Kidney (tissue), 14 donors: ENCODE data around the gene EHD1. TPM values are rescaled to one million over a fixed set of nuclear protein-coding genes. Genes with fewer than 3 reads are reported as not detected.
A peak's percentile ranks its signal among the peaks of the same experiment; 100 is the strongest.

ENCODE experiments used
- DNase-seq, 5 donors: peaks; one replicate each; pipeline ENCODE4 v3.0.0-alpha.2; 2013 to 2020
- FAIRE-seq: peaks from 2 replicates; lab custom pipeline; 2012; peaks lifted over from hg19 to GRCh38; lab: Jason Lieb, UNC
- H3K27ac ChIP-seq, 2 donors: one replicate each; pipeline ENCODE4 v1.7.0; 2013; ENCODE audit warnings: low read depth in 2 of 2, low read length in 2 of 2, inconsistent platforms in 1 of 2
- H3K27me3 ChIP-seq: one replicate; pipeline ENCODE4 v1.7.1; 2013; ENCODE audit warnings: low read length, inconsistent platforms; ENCODE audit not compliant: control insufficient read depth, insufficient read depth
- H3K36me3 ChIP-seq, 3 donors: one replicate each; pipeline versions ENCODE4 v1.7.0 to v1.7.1; 2013; ENCODE audit warnings: low read length in 3 of 3, control low read depth in 1 of 3, inconsistent platforms in 1 of 3; ENCODE audit not compliant: insufficient read depth in 3 of 3, control insufficient read depth in 2 of 3
- H3K4me1 ChIP-seq, 3 donors: one replicate each; pipeline versions ENCODE4 v1.7.0 to v1.7.1; 2013; ENCODE audit warnings: low read length in 3 of 3, inconsistent platforms in 1 of 3, low read depth in 1 of 3; ENCODE audit not compliant: control insufficient read depth in 2 of 3, insufficient read depth in 2 of 3
- H3K4me3 ChIP-seq, 3 donors: one replicate each; pipeline versions ENCODE4 v1.7.0 to v1.8.1; 2013; ENCODE audit warnings: low read length in 3 of 3, control low read depth in 1 of 3, inconsistent platforms in 1 of 3
- H3K9ac ChIP-seq, 3 donors: one replicate each; pipeline versions ENCODE4 v1.7.0 to v1.7.1; 2013; ENCODE audit warnings: low read length in 3 of 3, control low read depth in 1 of 3, inconsistent platforms in 1 of 3
- H3K9me3 ChIP-seq, 3 donors: one replicate each; pipeline versions ENCODE4 v1.7.0 to v1.7.1; 2013; ENCODE audit warnings: low read length in 3 of 3, control low read depth in 1 of 3, inconsistent platforms in 1 of 3; ENCODE audit not compliant: control insufficient read depth in 2 of 3, insufficient read depth in 1 of 3
- intact Hi-C: fragments of 100-400 bp; cut with DNase I; formaldehyde crosslinking; loops from one replicate; pipeline ENCODE4 v1.11.1; 2022
- polyA plus RNA-seq: library from polyadenylated mRNA; stranded (reverse); fragments of 350-450 nt; fragmentation: Illumina TruSeq; extraction: RNeasy Lipid Tissue Mini Kit (QIAGEN cat#74804); gene quantifications from one replicate; pipeline ENCODE4 v1.2.3, GENCODE V29; 2014; ENCODE audit warnings: low read depth, low replicate concordance; ENCODE audit not compliant: insufficient read depth
- total RNA-seq: library from RNA; stranded (reverse); fragmentation: NEBNext Ultra II Directional; extraction: Animal tissue kit (Norgen Biotek cat#: 25700); gene quantifications from one replicate; pipeline ENCODE4 v1.2.1, GENCODE V29; 2021
- TF ChIP-seq, protein P1 (sequence below): IDR thresholded peaks from 3 replicates; pipeline ENCODE4 v1.5.1; 2012; ENCODE audit warnings: mild to moderate bottlenecking, moderate library complexity, borderline replicate concordance; ENCODE audit not compliant: insufficient read depth; ENCODE audit errors: extremely low read depth
- donor health status: control.
- donor health status: control.
- donor health status: control.
- donor health status: control.
- donor health status: control.
- donor health status: DM: yes; HTN: yes; CAD: no.
- donor health status: Normal renal cell carcinoma (clear cell type).

EHD1 gene
- total and polyA plus RNA-seq, 2 donors from 2014 or later, result 48.9 to 76.1 TPM

DNA sequence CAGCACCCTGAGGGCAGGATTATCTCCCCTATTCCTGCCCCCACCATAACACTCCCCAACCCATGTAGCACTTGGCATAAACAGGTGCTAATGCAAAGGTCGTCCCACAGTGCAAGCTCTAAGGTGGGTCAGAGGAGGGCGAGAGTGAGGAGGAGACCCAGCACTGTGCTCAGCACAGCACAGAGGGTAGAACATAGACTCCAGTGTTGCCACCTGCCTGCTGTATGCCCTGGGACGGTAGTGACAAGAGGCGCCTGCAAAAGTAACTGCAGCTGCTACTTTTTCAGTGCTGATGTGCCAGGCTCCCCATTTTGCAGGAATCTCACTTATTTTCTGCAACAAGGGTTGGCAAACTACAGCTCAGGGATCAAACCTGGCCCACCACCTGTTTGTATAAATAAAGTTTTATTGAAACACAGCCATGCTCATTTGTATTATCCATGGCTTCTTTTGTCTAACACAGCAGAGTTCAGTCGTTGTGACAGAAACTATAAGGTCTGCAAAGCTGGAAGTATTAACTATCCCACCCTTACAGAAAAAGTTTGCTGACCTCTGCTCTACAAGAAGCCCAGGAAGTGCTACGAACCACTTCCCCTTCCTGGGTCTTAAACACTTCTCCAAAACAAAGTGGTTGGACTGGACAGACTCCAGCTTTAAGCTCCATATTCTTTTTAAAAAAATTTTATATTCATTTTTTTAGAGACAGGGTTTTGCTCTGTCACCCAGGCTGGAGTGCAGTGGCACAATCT lies 17.0 kb downstream of the EHD1 start:
- Histone ChIP-seq H3K4me1 (peaks cover 0 to 46% (median 21%) of the 10 kb centered on the region in 3 donors), H3K27ac (no peak overlapping the region), H3K9ac (no peak overlapping the region)

DNA sequence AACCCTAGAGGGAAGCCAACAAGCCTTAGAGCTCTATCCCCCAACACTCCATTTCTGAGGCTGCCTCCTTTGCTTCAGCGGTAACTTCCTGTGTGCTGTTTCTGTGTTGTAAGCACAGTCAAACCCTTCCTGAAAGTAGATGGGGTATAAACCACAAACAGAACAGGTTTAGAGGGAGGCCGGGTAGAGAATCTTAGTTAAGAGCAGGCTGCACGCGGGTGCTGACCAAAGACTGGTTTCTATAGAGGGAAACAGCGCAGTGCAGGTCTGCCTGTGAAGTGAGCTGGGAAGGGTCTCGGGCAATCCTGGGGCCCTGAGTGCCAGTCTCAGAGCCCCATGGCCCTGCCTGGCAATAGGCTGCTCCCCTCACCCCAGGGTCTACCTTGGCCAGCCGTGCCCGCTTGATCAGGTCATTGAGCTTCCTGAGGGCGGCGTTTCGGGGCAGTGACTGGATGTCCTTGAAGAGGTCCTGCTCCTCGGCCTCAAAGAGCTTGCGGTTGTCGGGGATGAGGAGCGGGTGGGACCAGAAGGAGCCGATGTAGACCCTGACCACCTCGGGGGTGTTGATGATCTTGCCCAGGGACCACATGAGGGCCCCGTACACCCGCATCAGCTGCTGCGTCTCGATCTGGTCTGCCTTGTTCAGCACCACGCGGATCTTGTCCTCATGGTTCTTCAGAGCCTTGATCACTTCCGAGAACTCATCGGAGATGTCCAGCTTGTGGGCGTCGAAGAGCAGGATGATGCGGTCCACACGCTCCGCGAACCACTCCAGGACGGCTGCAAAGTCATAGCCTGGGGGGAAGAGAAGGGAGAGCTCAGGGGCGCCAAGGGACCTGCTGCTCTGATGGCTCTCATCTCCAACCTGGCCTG lies 18.6 kb downstream of the EHD1 start:
- peak in 1 of 5 donors; percentile 76 for DNase-seq
- no peaks in the 10 kb centered on the region for H3K9me3 ChIP-seq
- no peak overlapping the region for H3K4me3 ChIP-seq
- H3K4me1 ChIP-seq, result peaks cover 0 to 47% (median 13%) of the 10 kb centered on the region in 3 donors
- H3K36me3 ChIP-seq, result peaks cover 0 to 20% (median 13%) of the 10 kb centered on the region in 3 donors
- TF ChIP-seq, protein P1, sequence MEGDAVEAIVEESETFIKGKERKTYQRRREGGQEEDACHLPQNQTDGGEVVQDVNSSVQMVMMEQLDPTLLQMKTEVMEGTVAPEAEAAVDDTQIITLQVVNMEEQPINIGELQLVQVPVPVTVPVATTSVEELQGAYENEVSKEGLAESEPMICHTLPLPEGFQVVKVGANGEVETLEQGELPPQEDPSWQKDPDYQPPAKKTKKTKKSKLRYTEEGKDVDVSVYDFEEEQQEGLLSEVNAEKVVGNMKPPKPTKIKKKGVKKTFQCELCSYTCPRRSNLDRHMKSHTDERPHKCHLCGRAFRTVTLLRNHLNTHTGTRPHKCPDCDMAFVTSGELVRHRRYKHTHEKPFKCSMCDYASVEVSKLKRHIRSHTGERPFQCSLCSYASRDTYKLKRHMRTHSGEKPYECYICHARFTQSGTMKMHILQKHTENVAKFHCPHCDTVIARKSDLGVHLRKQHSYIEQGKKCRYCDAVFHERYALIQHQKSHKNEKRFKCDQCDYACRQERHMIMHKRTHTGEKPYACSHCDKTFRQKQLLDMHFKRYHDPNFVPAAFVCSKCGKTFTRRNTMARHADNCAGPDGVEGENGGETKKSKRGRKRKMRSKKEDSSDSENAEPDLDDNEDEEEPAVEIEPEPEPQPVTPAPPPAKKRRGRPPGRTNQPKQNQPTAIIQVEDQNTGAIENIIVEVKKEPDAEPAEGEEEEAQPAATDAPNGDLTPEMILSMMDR, result no peak
- peak overlapping the region in 1 of 2 donors; percentile 60 for H3K27ac ChIP-seq
- intact Hi-C loops, result no loop called here
- H3K27me3 ChIP-seq, result no peaks in the 10 kb centered on the region
- no peak overlapping the region for H3K9ac ChIP-seq
- FAIRE-seq, result no peak

More for the DNA sequence above, 17.0 kb downstream of the EHD1 start:
- Histone ChIP-seq H3K27me3 (no peaks in the 10 kb centered on the region), H3K36me3 (peaks cover 0 to 20% (median 10%) of the 10 kb centered on the region in 3 donors), H3K4me3 (no peak overlapping the region), H3K9me3 (no peaks in the 10 kb centered on the region)
- DNase-seq (no peak), FAIRE-seq (no peak)
- intact Hi-C loops, result no loop called here
- TF ChIP-seq, protein P1, result no peak

DNA sequence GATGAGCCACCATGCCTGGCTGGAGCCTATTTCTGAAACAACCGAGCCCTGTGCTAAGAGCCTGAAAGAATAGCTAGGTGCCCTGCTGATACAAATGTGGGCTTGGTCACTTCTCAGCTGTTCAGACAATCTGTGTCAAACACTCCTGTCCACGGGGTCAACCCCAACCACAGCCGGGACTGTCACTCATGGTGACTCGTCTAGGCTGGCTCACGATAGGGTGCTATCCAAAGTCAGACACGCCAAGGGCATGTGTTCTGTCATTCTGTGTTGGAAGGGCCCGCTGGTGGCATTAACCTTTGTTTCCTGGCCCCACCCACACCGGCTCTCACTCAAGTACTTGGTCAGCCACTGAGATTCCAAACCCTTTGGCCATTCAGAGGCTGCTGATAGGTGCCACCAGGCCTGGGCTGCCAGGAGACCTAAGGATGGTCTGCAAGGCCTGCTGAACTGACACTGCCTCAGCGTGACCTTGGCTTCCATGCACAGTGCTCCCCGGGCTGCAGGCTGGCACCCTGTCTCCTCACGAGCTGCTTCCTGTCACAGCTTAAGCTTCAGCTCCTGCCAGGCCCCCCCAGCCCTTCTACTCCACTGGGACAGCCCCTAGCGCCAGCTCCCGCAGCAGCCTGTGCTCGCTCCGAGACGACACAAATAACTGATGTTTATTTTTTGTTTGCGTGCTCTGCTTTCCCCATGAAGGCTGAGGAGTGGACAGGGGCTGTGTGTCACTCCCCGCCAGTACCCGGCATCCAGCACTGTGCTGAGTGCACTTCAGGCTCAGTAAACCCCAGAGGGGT lies 19.8 kb downstream of the EHD1 start:
- peaks cover 0 to 45% (median 6%) of the 10 kb centered on the region in 3 donors for H3K4me1 ChIP-seq
- H3K27me3 ChIP-seq, result no peaks in the 10 kb centered on the region
- no peaks in the 10 kb centered on the region for H3K9me3 ChIP-seq
- no peak overlapping the region for H3K4me3 ChIP-seq
- DNase-seq (peak in 1 of 5 donors; percentile 77), FAIRE-seq (no peak)
- intact Hi-C loops, result no loop called here
- H3K9ac ChIP-seq, result no peak overlapping the region
- H3K27ac ChIP-seq, result no peak overlapping the region
- H3K36me3 ChIP-seq, result peaks cover 0 to 20% (median 13%) of the 10 kb centered on the region in 3 donors
- TF ChIP-seq, protein P1, result no peak
